AG08395 (cell line): ENCODE data around the gene NR2F2.

Experiments used
- DNase-seq: peaks from one replicate; pipeline ENCODE4 v3.0.0; 2012; ENCODE audit warnings: mixed read lengths, low spot score

The NR2F2 gene

DNA sequence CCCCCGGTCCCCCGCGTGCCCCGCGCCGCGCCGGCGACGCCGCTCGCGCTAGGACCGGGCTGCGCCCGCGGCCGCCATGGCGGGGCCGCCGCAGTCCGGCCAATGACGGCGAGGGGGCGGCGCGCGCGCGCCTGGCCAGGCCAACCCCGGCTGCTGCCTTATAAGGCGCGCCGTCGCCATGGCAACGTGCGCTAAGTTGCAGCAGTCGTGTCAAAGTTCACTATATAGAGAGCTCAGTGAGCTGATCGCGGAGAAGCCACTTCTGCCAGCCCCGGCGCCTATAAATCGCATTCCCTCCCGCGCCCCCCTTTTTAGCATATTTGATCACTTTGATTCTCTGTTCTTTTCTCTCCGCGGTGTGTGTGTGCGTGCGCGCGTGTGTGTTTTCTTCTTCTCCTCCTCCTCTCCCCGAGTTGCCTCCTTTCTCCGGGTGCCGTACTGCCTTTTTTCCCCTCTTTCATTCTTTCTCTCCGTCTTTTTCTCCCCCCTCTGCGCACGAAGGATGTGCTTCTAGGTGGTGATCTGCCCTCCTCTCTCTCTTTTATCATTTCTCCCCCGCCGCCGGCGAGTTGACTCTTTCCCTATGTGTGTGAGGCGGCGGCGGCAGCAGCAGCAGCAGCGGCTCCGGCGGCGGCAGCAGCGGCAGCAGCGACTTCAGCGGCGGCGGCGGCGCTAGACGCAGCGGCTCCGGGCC is at the start of gene NR2F2:
Gene NR2F2, plus strand, starts transcription at position 251 of the 694 bp plus-strand sequence. CDS start 1,406 bp downstream, outside the sequence.
- peak; percentile 96 for DNase-seq

DNA sequence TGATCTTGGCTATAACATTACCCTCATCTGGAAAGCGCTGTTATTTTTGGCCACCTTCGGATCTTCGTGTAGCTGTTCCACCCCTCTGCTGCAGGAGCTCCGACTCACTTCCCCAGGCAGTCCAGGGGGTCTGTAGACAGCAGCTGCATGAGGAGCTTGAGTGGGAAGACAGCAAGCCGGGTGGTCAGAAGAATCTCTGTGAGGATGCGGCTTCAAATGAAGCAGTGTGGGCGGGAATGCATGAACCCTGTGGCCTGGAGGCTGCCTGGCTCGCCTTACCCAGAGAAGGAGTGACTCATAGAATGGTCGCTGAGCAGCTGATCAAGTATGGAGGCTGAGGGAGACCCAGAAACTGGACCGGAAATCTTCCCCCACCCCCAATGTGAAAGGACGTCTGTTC is 45.2 kb upstream of the NR2F2 start:
- DNase-seq = peak; percentile 21

DNA sequence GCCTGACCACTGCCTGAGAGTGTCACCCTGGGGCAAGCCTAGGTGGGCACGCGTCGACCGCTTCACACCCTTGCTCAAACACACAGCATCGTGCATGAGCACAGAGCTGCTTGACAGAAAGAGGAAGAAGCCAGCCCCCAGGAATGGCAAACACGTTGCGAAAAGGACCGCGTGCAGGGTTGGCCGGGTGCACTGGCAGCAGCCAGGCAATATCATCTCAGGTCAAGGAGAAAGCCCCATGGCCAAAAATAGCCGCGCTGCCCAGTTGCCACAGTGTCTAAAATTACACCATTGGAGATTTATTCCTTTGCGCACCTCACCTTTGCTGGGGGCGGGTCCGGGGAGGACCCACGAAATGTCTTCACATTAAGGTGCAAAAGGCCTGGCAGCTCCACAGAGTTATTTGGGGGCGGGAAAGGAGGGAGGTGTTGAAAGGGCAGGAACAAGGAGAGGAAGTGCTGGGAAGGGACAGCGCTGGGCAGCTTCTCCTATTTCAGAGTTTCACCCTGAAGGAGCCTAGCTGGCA is 44.7 kb upstream of the NR2F2 start:
- no peak for DNase-seq

DNA sequence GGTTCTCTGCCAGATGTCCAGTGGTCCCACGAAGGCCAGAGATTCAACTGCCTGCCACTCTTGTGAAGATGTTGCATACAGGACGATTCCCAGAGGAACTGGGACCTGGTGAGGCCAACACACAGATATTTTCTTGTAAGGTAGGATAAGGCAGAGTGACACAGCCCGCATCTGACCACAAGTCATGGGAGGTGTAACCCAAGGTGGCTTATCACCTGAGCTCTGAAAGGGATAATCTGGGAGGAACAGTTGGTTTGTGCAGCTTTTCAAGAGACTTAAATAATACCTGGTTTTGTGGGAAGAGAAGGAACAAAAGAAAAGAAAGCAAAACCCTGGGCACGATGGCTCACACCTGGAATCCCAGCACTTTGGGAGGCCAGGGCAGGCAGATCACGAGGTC is 39.8 kb upstream of the NR2F2 start:
- no peak for DNase-seq

DNA sequence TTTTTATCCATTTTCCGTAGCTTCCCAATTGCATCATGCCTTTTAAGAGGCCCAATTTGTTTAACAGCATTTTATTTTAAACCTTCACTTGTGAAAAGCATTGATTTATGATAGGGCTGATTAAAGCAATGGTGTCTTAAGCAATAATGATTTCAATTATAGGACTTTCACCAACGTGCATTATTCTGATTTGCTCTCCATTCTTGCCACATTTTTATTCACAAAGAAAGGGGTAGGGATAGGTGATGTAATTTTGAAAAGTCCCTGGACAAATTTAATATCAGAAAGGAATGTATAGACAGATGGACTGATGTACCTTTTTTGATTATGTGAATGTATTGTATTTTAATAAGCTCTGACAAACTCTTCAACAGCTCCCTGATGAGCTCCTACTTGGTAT is 37.9 kb upstream of the NR2F2 start:
- no peak for DNase-seq

DNA sequence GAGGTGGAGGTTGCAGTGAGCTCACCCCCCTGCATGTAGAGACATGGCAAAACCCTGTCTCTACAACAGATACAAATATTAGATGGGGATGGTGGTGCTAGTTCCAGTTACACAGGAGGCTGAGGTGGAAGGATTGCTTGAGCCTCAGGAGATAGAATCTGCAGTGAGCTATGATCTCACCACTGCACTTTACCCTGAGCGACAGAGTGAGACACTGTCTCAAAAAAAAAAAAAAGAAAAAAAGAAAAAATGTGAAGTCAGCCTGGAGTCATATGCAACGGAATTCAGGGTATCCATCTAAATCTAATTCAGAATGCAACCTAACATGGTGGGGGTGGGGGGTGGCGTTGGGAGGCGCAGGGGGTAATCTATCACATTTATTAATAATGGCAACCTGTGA is 37.1 kb upstream of the NR2F2 start:
- DNase-seq = no peak

DNA sequence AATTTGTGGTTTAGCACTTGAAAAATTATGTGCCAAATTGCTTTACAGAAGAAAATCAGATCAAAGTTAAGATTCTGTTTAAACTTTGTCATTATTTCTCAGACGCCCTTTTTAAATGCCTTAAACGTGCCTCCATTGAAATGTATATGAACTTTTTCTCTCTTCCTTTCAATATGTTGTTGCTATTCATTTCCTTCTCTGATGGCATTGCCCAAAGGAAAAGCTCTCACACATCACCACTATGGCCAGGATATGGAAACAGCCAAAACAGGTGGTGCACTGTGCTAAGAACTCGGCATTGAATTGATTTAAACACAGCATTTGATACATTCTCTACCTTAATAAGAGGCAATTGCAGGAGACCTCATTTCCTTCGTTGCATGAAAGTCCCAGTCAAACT is 35.7 kb upstream of the NR2F2 start:
- no peak for DNase-seq

DNA sequence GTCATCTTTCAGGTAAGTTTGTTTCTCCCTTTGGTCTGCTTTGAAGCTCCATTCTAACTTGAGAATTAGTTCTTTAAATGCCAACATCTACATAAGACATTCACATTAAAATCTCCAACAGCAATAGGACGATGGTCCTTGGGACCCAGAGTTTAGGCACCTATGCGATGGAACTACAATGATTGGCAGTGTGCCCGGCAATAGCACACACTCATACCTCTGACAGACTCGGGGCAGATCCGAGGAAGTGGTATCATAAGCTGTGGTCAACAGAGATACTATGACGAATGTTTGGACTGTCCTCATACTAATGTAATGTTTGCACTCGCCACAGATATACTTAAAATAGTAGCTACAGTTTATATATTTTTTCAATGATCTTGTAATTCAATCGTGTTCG is 34.2 kb upstream of the NR2F2 start:
- no peak for DNase-seq

DNA sequence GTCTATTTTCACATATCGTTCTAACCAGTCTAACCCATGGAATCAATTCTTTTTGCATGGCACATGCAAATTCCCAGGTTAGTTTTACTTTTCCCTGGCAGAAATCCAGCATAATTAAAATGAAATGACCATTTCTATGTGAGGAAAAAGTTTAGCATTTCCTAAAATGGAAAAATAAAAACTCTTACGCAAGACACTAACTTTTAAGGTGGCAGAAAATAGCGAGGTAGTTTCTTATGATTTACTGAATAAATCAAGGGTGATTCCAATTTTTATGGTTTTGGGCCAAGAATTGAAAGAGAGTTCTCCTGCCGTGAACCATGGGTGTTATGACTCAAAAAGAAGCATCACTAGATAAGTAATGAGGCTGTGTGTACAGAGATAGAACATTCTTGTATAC is 32.7 kb upstream of the NR2F2 start:
- DNase-seq = no peak

DNA sequence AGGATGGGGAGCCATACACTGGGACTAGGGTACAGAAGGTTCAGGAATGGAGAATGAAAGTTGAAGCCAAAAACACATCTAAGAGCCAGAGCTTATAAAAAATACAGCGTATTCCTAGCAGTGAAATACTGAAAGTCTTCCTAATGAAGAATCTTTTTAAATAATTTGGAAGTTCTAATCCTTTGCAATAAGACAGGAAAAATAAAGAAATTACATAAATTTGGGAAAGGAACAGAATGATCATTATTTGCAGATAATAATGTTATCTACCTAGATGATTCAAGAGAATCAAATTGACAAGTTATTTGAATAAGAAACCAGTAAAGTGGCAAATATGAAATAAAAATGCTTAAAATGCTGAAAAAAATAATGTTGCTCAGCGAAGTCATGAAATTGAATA is 32.3 kb upstream of the NR2F2 start:
- DNase-seq = no peak

DNA sequence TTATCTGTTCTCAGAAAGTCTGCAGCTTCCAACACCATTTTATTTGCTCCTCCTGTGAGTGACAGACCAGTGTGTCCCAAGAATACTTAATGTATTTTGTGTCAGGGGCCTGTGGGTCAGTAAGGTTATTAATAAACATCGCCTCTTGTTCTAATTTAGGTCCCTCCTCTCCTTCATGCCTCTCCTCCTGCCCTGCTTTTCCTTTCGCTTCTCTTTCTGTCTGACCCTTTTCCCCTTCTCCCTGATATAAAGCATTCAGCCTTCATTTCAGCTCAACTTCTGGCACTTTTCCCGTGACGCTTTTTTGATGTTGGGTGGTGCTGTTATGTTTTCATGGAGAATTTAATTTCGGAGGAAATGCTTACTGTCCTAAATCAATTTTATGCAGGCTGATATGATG is 29.7 kb upstream of the NR2F2 start:
- DNase-seq = no peak

DNA sequence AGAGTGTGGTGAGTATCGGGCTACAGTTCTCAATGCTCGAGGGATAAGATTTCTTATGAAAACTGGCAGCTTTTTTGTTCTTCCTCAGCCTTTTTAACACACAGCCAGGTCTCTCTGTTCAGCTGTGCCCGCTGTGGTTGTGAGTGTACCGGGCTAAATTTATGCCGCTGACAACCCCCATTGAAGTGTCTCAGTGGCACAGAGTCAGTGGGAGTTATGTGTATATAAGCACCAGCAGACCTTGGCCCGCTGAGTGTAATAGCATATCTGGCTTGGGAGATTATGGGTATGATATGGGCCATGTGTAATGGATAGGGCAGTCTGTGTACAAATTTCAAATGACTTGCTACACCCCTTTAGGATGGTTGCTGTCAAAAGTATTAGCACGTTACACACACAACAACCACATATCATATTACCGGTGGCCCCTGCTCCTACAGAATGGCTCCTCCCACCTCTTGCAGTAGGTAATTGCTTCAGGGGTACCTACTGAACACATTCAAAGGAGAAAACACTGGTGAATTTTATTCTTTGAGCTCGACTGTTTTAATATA is 26.9 kb upstream of the NR2F2 start:
- DNase-seq = no peak

DNA sequence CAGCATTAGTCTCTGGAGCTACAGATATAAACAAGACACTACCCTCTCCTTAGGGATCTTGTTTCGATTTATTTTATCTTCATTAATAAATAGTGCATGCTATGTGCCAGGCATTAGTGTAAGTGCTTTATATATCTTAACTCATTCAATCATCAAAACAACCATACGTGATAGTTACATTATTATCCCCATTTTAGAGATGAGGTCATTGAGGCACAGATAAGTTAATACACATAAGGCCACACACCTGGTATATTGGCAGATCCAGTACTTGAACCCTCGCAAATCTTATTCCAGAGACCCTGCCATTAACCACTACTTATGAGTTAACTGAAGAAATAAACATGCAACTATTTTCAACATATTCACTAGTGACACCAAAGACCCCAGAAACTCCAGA is 25.7 kb upstream of the NR2F2 start:
- no peak for DNase-seq

DNA sequence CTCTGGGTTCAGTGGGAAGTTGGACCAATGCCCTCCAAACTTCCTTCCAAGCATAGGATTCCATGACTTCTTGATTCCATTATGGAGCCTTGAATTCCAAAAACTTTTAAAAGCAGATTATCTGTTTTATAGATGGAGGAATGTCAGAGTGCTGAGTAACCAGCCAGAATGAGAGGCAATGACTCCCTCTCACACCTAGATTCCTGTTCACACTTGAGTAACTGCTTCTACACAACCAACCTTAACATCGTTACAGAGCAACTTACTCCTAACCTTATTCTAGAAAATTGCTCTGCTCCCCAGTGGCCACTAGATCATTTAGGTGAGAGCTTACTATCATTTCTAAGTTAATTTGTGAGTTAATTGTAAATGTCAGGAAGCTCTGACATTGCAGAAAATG is 24.2 kb upstream of the NR2F2 start:
- no peak for DNase-seq

DNA sequence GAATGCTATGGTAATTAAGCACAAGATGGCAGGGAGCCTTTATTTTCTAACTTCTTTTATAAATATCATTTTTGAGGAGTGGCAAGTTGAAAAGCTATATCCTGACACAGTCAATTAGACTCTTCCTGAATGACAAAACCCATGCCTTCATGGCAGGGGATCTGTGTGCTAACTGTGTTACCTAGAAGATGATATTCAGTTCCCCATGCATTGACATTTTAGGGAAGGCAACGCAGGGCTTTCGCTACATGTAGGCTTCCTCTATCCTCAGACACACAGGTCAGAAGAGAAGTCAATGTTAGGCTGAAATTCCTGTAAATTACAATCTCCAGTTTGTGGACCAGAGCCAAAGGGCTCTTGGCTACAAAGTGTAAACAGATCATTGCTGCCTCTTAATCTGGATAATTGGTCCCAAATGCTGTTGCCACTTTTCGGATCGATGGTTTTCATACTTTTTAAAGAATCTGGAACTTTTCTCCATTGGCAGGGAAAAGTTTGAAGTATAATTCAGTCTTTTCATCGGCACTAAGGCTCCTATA is 22.6 kb upstream of the NR2F2 start:
- DNase-seq = no peak

DNA sequence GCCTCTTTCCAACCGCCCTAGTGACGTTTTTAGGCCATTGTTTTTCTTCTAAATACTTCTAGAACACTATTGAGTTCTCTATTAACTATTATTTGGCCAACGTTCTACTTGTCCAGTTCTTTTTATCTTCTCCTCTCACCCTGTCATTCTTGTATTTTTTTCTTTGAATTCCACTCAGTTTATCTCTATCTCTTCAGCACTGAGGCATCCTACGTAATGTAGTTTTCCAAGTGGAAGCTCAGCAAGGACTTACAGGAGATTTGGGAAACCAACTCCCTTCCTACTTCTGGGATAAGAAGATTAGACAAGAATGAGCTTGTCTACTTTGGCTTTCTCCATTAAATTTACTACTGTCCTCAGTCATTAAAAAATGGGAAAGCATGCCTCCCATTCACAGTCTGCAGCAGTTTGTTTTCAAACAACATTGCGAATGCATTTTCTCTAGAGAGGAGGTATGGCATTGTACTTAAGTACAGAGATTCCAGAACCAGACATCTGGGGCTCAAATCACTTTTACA is 21.3 kb upstream of the NR2F2 start:
- no peak for DNase-seq

DNA sequence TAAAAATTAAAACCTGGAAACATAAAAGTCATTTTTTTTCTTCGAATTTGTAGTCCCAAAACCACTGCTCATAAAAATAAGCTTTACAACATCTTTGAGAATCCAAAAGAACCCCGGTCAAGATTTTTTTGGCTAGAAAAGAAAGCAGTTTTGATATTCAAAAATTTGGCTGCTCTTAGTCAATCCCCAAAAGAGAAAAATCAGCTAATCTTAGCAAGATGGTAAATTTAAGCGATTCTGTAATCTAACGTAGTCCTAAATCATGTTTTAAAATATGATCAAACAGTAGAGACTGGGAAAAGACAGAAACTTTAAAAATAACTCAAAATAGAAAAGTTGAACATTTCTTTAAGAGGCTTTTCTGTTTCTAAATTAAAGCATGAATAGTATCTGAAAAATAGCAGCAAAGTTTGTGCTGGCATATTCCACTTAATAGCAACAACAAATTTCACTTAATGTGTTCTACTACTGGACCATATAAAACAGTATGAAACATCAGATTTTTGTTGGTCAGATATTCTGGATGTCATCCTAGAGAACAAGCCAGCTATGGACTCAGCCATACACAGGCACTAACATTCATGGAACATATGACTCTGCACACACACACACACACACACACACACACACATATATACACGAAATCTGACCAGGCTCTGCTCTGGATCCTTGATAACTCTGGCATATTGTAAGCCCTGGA is 19.1 kb upstream of the NR2F2 start:
- DNase-seq = no peak

DNA sequence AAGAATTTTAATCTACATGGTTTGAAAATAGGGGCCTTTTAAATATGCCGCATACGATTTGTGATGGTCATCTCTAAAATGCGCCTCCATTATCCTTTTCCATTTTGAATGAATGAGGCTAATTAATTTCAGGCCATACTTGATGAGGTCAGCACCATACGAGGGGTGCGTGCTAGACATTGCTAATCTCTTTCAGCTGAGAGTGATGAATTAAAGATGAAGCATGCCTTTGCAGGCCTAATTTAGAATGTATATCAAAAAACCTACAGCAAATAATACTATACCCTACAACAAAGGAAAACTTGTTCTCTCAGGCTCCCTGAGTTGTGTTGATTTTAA is 18.6 kb upstream of the NR2F2 start:
- DNase-seq = no peak

DNA sequence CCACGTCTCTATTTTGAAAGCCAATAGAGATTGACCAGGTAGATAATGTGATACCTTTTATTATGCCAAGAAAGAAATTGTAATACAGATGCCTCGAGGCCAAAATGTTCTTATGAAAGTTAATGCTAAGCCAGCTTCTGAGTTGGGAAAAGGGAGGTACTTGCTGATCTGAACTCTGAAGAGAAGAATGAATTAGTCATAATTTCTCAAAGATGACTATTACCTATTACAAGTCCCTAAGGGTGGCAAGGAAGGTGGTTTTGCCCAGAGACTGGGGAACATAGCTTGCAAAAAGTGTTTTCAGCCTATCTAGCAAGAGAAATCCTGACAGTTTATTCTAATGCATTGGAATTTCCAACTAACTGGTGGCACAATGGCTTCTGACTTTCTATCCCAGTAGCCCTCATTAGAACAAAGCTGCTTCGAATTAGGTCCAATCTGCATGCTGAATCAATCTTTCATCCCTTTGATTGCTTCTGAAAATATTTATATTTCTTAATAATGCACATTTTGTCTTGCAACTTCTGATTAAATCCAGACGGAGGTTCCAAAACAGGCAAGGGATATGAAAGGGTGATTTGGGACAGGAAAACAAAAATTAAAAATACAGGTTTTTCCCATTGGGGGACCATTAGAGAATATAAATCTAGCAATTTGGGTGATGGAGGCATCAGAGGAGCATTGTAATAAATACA is 17.7 kb upstream of the NR2F2 start:
- DNase-seq = peak; percentile 21

DNA sequence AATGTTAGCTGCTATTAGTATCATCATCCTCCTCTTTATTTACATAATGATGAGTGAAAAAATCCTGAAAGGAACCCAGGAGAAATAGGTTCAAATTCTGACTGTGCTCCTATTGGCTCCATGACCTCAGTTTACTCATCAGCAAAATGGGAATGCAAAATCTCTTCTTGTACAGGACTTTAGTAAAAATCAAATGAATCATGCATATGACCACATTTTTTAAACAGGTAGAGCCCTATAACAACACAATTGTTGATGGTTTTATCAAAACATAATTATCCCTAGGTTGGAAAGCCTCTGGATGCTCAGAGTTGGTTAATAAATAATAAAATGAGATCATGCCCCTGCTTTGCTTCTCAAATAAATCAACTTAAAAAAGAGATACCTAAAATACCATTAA is 16.0 kb upstream of the NR2F2 start:
- no peak for DNase-seq

DNA sequence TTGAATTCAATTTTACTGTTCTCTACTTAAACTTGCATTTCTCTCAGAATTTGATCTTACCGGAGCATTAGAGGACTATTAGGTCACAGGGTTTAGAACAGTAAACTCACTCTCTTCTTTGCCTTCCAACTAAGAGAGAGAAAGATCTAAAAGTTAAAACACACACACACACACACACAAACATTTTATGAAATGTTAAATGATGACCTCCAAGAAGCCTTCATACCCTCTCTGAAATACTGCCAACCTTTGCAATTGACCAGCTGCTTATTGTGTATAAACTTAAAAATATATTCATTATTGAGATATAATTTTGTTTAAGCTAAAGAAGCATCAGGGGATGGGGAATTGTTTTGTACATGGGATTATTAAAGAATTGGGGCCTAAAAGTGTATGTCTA is 15.5 kb upstream of the NR2F2 start:
- no peak for DNase-seq

DNA sequence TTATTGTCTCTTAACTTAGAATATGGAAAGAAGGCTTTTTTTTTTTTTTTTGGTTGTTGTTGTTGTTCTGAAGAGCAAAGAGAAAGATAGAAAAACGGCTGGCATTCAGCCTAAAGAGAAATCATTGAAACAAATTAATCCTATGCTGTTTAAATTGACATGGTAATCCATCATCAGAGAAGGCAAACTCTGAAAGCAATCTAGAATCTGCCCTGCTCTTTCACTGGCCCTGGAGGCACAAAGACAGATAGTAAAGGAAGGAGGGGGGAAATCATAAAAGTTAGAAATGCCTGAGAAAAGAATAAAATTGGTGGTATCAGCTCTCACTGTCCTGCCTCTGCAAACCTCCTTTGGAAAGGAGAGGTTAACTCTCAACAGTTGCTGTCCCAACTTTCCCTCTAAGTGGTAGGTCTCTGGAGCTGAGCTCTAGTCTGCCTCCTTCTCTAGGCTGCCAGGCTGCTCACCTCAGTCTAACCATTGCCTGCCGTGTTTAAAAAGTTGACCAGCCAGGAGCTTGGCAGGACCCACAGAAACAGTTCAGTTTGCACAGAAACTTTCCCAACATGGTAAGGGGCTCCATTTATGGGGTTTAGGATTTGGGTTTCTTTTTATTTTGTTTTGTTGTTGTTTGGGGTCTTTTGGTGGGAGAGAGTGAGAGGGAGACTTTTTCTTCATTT is 13.4 kb upstream of the NR2F2 start:
- DNase-seq = no peak
